Measurements from ENCODE around the gene SARDH.
"Not testable (repeated sequence)": the region's sequence is repeated elsewhere in the genome, so short reads cannot be mapped to it uniquely, and the experiment has no call there.

SARDH gene

GRCh38 chr9:133681658-133682306, 56.4 kb downstream of the SARDH start:
- no peak for DNase-seq

DNA sequence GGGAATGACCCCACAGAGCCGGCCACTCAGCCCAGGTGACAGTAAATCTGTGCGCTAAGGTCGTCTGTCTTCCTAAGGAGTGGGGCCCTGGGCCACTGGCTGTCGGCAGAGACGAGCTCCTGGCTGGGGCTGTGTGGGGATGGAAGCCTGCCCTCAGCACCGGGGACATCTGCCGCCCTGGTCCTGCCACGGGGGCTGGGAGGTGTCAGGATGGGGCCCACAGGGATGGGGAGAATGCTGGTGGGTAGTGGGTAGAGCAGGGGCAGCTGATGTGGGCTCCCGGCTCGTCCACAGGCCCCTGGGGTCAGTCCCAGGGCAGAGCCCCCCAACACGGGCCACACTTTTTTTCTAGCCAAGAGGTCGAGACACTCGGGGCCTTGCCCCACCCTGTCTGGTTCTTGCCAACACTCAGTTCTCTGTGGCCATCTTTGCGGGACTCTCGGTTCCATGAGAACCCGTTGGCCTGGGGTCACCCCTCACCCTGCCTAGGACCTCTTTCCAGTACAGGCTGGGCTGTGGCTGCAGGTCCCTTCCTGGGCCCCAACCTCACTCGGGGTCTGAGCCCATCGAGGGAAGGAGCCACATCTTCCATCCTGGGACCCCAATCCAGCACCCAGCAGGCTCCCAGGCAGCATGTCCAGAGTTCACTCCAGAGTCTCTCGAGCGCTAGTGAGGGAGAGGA, 57.0 kb downstream of the SARDH start:
- no peak for DNase-seq

DNA sequence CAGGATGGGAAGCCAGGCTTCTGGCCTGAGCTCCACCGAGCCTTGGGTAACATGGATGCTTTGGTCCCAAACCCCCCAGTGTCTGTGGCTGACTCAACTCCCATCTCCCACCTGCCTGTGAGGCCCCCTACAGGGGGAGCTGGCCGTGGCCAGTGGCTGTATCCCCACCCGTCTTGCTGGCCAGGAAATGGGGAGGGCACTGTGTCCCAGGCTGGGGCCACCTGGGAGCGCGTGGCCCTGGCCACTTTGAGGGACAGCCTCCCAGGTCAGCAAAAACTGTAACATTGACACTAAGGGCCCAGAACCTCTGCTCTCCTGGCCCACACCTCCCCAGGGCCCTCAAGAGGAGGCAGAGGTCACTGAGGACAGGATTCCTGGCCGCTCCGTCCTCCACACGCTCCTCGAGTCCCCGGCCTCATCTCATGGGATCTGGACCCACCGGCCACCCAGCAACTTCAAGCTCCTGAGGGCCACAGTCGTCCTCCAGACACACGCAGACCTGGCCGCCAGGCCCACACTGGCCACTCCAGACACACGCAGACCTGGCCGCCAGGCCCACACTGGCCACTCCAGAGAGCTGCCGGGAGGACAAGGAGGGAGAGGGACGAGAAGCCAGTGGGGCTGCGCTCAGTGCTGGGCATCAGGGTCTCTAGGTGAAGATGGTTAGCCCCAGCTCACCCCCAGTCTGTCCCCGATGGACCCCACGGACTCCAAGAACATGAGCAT, 57.7 kb downstream of the SARDH start:
- no peak for DNase-seq

GRCh38 chr9:133679466-133680061, 58.6 kb downstream of the SARDH start:
- no peak for DNase-seq

DNA sequence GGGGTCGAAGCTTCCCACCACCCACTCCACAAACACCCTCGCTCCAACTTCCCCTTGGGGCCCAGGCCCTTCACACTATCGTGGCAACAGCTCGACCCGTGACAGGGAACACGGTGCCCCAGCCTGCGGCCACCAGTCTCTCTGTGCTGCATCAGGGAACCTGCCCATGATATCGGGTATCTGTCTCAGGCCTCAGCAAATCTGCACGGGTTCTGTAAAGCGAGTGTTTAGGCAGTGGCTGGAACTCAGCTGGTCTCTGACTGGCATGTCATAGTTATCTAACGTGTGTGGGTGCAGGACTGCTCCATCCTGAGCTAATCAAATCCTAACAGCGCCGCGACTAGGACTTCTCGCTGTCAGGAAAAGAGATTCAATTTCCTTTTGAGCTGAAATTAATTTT, 59.1 kb downstream of the SARDH start:
- no peak for DNase-seq

DNA sequence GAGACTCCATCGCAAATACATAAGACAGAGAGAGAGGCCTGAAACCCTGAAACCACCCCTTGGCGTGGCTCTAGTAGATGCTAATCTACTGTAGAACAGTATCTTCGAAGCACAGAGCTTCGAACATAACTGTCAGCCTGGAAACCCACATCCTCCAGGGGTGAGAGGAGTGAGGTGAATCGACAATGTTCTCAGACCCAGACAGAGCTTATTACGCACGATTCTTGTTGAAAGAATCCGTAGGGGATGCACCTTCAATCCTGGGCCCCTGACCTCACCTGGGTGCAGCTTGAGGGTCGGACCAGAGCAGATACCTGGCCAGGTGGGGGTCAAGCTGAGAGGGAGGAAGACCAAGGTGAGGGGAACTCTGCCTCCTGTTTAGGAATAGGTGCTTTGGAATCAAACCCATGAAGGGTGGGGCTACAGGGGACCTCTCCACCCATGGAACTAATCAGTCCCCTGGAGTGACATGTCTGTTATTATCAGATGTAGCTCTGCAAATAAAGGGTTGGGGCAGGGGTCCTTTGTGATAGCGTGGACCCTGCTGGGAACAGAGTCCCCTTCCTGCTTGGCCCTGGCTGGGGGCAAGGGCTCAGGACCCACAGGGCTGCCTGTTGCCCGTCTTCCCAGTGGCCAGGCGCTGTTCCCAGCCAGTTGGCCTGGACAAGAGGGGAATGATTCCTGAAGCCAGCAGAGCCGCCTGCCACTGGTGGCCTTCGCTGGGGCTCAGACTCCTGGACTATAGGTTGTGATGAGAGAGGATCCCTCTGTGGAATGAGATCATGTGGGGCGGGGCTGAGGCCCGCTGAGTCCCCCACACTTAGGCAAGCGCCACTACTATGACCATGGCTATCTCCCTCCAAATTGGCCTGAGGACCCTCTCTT, 60.8 kb downstream of the SARDH start:
- peak; percentile 70 for DNase-seq

DNA sequence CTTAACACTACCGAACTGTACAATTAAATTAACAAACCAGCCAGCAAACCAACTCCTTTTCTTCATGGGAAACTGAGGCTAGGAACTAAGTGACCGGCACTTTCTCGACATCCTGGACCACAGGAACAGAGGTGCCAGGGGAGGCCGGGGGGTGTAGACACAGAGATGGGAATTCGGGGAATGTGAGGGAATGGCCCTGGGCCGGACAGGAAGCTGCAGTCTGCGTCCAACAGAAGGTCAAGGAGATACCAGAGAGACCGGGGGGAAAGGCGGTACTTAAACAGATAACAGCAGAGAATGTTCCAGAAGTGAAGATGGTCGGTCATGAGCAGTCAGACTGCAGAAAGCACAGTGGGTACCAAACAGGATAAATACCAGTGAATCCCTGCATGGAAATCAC, 61.7 kb downstream of the SARDH start:
- DNase-seq: no peak

DNA sequence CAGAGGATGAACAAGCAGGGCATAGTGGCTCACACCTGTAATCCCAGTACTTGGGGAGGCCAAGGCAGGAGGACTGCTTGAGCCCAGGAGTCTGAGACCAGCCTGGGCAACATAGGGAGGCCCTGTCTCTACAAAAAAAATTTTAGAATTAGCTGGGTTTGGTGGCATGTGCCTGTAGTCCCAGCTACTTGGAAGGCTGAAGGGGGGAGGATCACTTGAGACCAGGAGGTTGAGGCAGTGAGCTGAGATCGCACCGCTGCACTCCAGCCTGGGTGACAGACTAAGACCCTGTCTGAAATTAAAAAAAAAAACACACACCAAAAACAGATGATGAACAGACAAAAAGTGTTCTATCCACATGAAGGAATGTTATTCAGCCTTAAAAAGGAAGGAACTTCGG, 62.4 kb downstream of the SARDH start:
- DNase-seq: not testable (repeated sequence)

- DNase-seq: no peak
Measured at GRCh38 chr9:133674091-133674490, 64.1 kb downstream of the SARDH start.

DNA sequence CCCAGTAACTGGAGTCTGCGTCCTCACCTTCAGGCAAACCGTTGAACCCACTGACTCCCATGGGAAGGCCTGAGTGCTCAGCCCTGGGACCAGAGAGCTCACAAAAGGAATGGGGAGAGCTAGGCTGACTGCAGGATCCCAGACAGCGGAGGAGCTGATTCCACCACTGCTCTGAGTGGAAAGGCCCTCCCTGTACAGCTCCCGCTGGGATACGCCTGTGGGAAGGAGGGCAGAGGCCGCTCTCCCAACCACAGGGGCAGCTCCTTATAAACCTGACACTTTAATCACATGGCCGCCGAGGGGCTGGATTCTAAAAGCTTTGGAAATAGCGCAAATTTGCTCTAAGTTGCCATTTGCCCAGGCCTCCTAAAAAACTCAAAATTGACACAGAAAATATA, 64.9 kb downstream of the SARDH start:
- DNase-seq: no peak

- no peak for DNase-seq
Measured at GRCh38 chr9:133672503-133673257, 65.5 kb downstream of the SARDH start.

GRCh38 chr9:133671371-133671770, 66.8 kb downstream of the SARDH start:
- DNase-seq: no peak

DNA sequence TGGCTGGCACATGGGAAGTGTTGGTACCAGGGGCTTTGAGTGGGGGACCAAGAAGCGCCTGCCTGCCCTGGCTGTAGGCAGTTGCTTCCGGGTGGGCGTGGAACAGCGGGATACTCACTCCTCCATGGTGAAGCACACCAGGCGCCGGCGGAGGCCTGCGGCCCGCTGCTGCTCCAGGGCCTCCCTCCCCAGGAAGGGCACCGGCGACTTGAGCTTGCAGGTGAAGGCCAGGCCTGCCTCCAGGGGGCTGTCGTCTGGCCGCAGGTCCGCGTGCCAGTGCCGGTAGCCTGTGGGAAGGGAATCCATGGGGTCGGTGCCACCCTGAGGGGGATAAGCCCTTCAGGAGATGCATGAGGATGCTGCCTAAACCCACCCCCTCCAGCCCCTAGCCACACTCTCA, 67.7 kb downstream of the SARDH start:
- no peak for DNase-seq

- DNase-seq: no peak
Measured at GRCh38 chr9:133669182-133669801, 68.9 kb downstream of the SARDH start.

- DNase-seq: no peak
Measured at GRCh38 chr9:133667759-133668450, 70.2 kb downstream of the SARDH start.

DNA sequence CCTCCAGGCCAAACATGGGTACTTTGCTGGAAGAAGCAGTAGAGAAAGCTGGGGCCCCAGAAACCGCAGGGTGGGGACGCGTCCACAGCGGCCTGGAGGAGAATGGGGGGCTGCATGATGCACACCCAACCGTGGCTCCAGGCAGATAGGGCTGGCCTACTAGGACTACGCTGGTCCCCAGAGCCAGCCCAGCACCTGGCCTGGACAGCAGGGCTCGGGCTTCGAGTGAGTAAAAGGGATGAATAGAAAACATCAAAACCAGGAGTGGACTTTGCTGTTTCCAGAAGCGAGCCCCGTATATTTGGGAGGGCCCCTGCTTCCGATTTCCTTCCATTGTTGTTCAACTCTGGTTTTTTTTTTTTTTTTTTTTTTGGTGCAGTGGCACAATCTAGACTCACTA, 71.3 kb downstream of the SARDH start:
- no peak for DNase-seq

GRCh38 chr9:133666387-133666786, 71.8 kb downstream of the SARDH start:
- DNase-seq: no peak

GRCh38 chr9:133665535-133665934, 72.6 kb downstream of the SARDH start:
- no peak for DNase-seq

DNA sequence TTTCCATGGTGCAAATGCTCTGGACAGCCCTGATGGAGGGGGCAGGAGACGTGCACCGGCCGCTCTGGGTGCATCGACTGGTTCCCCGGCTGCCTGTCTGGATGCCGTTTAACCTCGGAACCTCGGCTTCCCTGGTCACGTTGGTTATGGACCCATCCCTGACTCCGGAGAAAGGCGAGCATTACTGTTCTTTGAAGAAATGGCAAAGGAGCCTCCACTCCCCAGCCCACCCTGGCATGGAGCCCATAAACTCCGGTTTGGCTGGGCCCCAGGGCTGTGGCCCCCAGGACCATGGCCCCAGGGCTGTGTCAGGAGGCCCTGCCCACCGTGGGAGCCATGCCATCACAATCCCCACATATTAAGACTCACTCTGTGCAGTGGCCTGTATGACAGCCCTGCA, 73.1 kb downstream of the SARDH start:
- DNase-seq: no peak

DNA sequence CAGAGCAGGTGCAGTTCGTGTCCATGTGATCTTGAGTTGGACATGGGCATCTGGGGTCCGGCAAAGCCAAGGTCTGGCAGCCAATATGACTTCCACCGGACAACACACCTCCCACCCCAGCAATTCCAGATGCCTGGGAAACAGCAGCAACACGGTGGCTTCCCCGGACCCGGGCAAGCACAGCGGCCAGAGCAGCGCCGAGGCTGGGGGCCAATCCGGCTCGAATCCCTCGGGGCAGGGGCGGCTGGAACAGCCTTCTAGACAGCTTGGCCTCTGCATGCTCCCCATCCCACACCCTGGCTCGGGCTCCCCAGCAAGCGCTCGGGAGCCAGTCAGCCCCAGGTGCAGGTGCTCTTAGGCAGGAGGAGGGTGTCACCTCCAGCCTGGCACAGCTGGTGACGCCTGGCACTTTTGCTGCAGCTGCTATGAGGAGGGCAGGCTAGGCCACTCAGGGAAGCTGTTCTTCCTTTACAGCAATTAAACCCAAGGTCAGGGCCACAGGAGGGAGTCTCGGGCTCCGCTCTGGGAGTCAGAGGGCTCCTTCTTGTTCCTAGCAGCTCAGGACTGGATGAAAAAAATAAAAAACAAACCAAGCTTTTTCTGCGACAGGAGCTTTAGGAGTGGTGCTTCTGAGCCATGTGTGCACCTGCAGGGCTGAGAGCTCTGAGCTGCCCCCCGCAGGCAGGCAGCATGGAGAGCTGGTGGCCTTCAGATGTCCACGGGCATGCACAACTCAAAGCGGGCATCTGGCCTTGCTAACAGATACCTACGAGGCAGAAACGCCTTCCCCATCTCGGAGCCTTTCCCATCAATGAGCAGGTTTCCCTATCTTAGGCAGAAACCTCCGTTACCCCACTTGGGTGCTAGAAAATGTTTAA, 73.7 kb downstream of the SARDH start:
- no peak for DNase-seq
